Gastroesophageal sphincter (tissue), 4 donors: ENCODE measurements around the gene LRRC47. TPM values are rescaled to one million over a fixed set of nuclear protein-coding genes. Genes with fewer than 3 reads are reported as not detected.

Source experiments
- ATAC-seq: fragments of 150-250 bp; one replicate; pipeline ENCODE4 v1.9.1; 2016; ENCODE audit warnings: mild to moderate bottlenecking, moderate library complexity
- H3K27ac ChIP-seq, 4 donors: fragments of 200-600 bp; sonication (generic) in 3 of 4; 1 replicate in 3 of 4; 2 replicates in 1 of 4; pipeline ENCODE4 v1.5.1; 2016 to 2019
- H3K27me3 ChIP-seq: fragments of 200-600 bp; sonication (generic); one replicate; pipeline ENCODE4 v1.5.1; 2019
- H3K36me3 ChIP-seq, 2 donors: fragments of 200-600 bp; sonication (generic); one replicate each; pipeline ENCODE4 v1.5.1; 2019; ENCODE audit warnings: control low read depth in 1 of 2
- H3K4me1 ChIP-seq, 3 donors: fragments of 200-600 bp; sonication (generic); 1 replicate in 2 of 3; 2 replicates in 1 of 3; pipeline ENCODE4 v1.5.1; 2016 to 2019; ENCODE audit warnings: control low read depth in 2 of 3
- H3K4me3 ChIP-seq, 2 donors: fragments of 200-600 bp; sonication (generic); one replicate each; pipeline ENCODE4 v1.5.1; 2019; ENCODE audit warnings: mild to moderate bottlenecking in 1 of 2, moderate library complexity in 1 of 2
- H3K9me3 ChIP-seq, 3 donors: fragments of 200-600 bp; sonication (generic); one replicate each; pipeline ENCODE4 v1.5.1; 2017 to 2019; ENCODE audit warnings: control low read depth in 2 of 3
- EP300 ChIP-seq: sonication (generic); formaldehyde crosslinking; IDR thresholded peaks from one replicate; pipeline ENCODE4 v1.6.1; 2017; ENCODE audit warnings: antibody characterized with exemption, mild to moderate bottlenecking
- POLR2A ChIP-seq, 2 donors: fragments of 450-650 bp; IDR thresholded peaks; one replicate each; pipeline ENCODE4 v1.6.1; 2017; ENCODE audit warnings: antibody characterized with exemption in 2 of 2, mild to moderate bottlenecking in 2 of 2, moderate library complexity in 1 of 2
- POLR2AphosphoS5 ChIP-seq: sonication (generic); formaldehyde crosslinking; IDR thresholded peaks from one replicate; pipeline ENCODE4 v1.6.1; 2017; ENCODE audit warnings: antibody characterized with exemption
- WGBS, 2 donors: methylation state at CpG; one replicate each; pipeline ENCODE4 v1.1.5; 2018; ENCODE audit warnings: low coverage in 1 of 2; 5-methylcytosine and 5-hydroxymethylcytosine counted together
- total RNA-seq, 4 donors: library from RNA; depleted of rRNA; stranded (reverse); fragments of >200 nt; gene quantifications; one replicate each; pipeline ENCODE4 v1.1.0, GENCODE V29; 2016
- TF ChIP-seq, protein P1 (sequence below), 4 experiments: fragments of 200-600 bp in 2 of 4; fragments of 450-650 bp in 2 of 4; sonication (generic) in 1 of 4; IDR thresholded peaks; one replicate each; pipeline ENCODE4 v1.5.1; 2017 to 2019; ENCODE audit warnings: antibody characterized with exemption in 4 of 4, mild to moderate bottlenecking in 2 of 4, moderate library complexity in 2 of 4

Gene LRRC47
- total RNA-seq, 4 donors from 2014 or later: 36.5 to 47.9 (median 46.5) TPM

DNA sequence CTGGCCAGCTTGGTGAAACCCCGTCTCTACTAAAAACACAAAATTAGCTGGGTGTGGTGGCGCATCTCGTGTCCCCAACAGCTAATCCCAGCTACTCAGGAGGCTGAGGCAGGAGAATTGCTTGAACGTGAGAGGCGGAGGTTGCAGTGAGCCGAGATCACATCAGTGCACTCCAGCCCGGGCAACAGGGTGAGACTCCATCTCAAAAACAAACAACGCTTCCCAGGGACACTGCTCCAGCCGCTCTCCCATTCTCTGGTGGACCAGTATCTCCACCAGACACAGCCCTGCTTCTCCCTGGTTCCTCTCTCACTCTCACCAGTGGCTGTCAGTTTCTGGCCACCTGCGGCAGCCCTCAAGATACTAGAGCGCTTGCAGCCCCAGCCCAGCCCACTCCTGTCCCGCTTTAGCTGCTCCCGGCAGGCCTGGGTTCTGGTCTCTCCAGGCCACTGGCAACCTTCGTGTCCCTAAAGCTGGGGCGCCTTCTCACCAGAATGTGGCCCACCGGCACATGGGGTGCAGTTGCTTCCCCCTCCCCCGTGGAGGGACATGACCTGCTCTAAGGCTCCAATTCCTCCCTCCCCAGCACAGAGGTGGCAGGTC is 20.9 kb upstream of the LRRC47 start:
- no peak for ATAC-seq
- H3K27ac ChIP-seq: no peak overlapping the region
- no peaks in the 10 kb centered on the region for H3K27me3 ChIP-seq
- H3K9me3 ChIP-seq: no peaks in the 10 kb centered on the region
- H3K36me3 ChIP-seq: peaks cover 0 to 87% of the 10 kb centered on the region in 2 donors
- no peak overlapping the region for H3K4me3 ChIP-seq
- no peaks in the 10 kb centered on the region for H3K4me1 ChIP-seq
- 83 to 100% methylated on average over 2 to 8 of the region's 17 CpGs for WGBS, 2 donors
- TF ChIP-seq POLR2AphosphoS5 (no peak), POLR2A (IDR thresholded peaks at IDR 0.05) (no peak), EP300 (no peak)
- TF ChIP-seq, protein P1, sequence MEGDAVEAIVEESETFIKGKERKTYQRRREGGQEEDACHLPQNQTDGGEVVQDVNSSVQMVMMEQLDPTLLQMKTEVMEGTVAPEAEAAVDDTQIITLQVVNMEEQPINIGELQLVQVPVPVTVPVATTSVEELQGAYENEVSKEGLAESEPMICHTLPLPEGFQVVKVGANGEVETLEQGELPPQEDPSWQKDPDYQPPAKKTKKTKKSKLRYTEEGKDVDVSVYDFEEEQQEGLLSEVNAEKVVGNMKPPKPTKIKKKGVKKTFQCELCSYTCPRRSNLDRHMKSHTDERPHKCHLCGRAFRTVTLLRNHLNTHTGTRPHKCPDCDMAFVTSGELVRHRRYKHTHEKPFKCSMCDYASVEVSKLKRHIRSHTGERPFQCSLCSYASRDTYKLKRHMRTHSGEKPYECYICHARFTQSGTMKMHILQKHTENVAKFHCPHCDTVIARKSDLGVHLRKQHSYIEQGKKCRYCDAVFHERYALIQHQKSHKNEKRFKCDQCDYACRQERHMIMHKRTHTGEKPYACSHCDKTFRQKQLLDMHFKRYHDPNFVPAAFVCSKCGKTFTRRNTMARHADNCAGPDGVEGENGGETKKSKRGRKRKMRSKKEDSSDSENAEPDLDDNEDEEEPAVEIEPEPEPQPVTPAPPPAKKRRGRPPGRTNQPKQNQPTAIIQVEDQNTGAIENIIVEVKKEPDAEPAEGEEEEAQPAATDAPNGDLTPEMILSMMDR (IDR thresholded peaks at IDR 0.05): no peak

DNA sequence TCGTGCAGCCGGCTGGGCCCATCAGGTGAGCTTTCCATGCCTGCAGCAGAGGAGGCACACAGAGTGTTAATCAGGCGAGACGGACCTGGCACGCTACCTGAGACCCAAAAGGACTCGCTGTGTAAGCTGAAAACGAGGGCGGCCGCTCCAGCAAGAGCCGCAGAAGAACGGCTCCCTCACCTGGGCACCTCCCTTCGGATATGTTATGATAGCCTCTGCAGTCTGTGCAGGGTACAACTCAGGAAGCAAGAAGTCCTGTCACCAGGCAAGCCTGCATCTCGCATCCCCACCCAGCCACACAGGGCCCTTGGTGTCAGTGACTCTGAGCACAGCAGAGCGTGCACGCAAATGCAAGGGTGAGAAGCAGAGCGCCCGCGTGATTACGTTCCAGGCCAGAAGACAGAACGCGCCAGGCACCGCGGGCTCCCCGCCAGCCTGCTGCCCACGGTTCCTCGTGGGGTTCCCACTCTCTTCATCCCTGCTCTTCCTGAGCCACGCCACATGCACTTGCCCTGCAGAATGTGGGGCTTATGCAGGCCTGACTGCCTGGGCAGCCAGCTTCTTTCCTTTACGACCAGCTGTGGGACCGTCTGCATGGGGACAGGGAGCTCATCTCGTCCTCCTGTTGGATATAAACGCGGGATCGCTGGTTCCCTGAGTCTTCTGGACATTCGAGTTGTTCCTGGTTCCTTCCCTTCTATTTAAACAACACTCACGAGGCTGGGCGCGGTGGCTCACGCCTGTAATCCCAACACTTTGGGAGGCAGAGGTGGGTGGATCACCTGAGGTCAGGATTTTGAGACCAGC is 20.2 kb upstream of the LRRC47 start:
- TF ChIP-seq POLR2A (IDR thresholded peaks at IDR 0.05) (no peak), EP300 (no peak)
- TF ChIP-seq, protein P1 (IDR thresholded peaks at IDR 0.05): no peak
- ATAC-seq: no peak
- Histone ChIP-seq H3K4me3 (no peak overlapping the region), H3K4me1 (no peaks in the 10 kb centered on the region), H3K27me3 (no peaks in the 10 kb centered on the region), H3K27ac (no peak overlapping the region), H3K36me3 (peaks cover 0 to 80% of the 10 kb centered on the region in 2 donors), H3K9me3 (no peaks in the 10 kb centered on the region)
- WGBS, 2 donors: 80 to 81% methylated on average over 1 to 13 of the region's 38 CpGs

DNA sequence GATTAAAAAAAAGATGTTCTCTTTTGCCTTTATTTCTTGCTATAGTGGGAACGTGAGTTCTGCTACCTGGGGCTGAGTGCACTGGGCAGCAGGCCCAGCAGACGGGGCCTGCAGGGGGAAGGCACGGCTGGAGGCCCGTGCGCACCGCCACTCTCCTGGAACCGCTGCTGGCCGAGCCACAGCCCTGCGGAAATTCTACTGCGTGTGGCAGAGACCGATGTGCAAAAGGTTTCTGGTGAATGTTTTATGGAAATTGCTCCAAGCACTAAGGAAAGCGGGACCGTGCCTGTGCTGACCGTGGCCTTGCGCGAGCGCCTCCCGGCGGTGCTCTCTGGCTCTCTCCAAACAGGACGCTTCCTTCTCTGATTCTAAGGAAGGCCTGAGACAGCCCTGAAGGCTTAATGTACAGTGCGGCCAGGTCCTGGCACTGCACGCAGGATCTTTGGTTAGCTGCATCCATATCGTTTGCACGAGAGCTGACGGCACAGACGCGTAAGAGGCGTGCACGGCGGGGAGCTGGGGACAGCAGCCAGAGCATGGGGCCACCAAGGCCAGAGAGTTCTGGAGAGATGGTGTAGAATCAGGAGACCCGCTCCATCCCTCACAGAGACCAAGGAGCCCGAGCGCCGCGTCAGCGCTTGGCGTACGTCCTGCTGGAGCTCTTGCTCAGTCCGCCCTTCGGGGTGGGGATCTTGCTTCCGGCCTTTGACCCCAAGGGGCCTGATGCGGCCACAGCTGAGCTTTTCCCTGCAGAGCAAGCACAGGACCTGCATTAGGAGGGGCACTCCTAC is 18.7 kb upstream of the LRRC47 start:
- H3K4me1 ChIP-seq: no peaks in the 10 kb centered on the region
- no peak for ATAC-seq
- no peaks in the 10 kb centered on the region for H3K27me3 ChIP-seq
- H3K36me3 ChIP-seq: peaks cover 0 to 65% of the 10 kb centered on the region in 2 donors
- TF ChIP-seq POLR2A (IDR thresholded peaks at IDR 0.05) (no peak), POLR2AphosphoS5 (no peak)
- TF ChIP-seq, protein P1 (IDR thresholded peaks at IDR 0.05): no peak
- H3K27ac ChIP-seq: no peak overlapping the region
- H3K4me3 ChIP-seq: no peak overlapping the region
- H3K9me3 ChIP-seq: no peaks in the 10 kb centered on the region
- WGBS, 2 donors: 85 to 100% methylated on average over 1 to 4 of the region's 42 CpGs

DNA sequence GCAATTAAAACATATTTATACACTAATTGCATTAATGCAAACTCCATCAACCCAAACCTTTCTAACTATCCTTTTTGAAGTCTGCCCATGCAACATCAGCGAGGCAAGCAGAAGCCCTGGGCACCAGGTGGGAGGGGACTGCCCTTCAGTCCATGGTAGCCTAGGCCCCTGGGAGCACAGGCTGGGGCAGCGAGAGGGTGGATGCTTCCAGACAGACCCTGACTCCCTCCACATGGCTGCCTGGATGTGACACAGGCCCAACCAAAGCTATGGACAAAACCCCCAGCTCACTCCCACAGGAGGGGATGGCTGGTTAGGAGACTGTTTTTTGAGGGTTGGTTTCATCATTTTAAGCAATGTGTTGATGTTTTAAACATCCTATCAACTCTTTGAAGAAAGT is 17.8 kb upstream of the LRRC47 start:
- peaks cover 0 to 56% of the 10 kb centered on the region in 2 donors for H3K36me3 ChIP-seq
- H3K4me1 ChIP-seq: no peaks in the 10 kb centered on the region
- H3K9me3 ChIP-seq: no peaks in the 10 kb centered on the region
- no peak overlapping the region for H3K4me3 ChIP-seq
- TF ChIP-seq, protein P1 (IDR thresholded peaks at IDR 0.05): no peak
- TF ChIP-seq POLR2A (IDR thresholded peaks at IDR 0.05) (no peak), POLR2AphosphoS5 (no peak), EP300 (no peak)
- H3K27ac ChIP-seq: no peak overlapping the region
- no peak for ATAC-seq
- peaks cover 6% of the 10 kb centered on the region for H3K27me3 ChIP-seq
- WGBS, 2 donors: no CpG with 5 or more reads among the region's 2 CpGs
